ENCODE data around the gene FANCC.

The FANCC gene

GRCh38 chr9:95135756-95136155 lies 181.8 kb downstream of the FANCC start:
- DNase-seq = no peak

GRCh38 chr9:95134457-95134881 lies 183.0 kb downstream of the FANCC start:
- DNase-seq = no peak

- DNase-seq = no peak
Observed at GRCh38 chr9:95133325-95133705, 184.2 kb downstream of the FANCC start.

DNA sequence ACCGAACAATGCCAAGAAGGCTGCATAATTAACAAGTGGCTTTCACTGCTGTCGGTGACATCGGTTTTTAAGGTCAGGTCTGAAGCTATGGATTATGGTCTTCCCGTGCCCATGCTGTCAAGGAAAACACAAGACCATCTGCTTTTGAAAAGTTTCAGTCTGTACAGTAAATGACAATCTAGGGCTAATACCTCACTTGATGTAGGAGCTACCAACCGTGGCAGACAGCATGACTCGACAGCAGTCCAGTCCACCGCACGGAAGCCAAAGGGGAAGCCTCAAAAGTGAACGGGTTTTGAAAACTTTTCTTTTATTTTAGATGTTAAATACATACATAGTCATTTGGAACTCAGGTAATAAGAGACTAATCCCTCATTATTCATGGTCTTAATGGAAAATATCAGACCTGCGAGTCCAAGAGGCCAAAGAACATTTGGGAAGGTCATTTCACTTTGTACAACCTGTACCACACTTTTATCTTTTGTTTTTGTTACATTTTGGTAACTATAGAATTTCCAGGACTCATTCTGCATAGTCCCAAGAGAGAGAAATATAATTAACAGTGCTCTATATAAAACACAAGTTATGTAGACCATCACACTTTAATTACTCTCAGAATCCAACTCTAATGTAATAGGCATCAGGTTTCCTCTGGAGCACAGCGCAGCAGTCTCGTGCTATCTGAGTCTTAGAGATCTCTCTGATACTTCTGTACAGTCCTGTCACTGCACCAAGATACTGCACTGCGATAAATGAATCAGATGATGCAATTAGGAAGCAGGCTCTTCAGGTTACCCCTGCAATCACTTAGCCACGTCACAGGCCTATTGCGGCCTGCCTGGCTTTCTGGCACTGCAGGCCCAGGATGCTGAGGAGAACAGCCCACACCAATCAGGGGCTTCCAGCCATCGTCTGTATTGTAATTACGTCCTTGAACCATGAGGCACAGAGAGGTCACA lies 184.9 kb downstream of the FANCC start:
- no peak for DNase-seq

DNA sequence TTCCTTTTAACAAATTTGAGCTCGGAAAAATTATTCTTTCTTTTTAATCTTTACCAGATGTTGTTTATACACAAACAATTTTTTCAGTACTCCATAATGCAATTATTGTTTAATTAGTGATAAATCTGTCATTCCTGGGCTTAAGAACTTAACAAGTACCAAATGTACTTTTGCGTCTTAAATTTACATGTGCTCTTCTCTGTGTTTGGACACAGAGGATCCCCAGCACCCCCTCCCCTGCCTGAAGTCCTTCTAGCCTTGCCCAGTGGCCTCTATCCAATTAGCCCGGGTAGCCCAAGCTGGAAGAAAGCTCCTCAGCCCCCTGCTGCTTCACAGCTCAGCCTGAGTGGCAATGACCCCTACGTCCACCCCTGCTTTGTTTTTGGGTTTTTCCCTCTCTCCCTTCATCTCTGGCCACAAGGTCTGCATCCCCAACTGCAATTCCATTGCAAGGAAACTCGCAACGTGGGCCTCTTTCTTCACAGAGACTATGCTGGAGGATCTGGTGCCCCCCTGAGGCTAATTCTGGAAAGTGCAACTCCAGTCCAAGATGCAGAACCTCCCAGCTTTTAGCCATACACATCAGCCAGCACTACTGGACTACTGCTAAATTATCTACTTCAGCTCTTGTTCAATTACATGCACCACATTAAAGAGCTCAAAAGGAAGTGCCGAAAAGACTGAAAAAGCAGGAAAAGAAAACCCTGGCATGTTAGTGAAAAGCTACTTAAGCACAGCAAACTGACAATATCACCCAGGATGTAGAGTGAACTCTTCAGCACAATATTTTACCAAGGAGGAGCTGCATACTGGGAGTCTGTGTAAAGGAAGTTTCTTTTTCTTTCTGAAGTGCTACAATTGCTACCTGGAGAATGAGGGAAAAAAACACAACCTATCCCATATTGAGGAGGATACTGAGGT lies 186.2 kb downstream of the FANCC start:
- DNase-seq = peak; percentile 51

GRCh38 chr9:95130484-95130883 lies 187.0 kb downstream of the FANCC start:
- no peak for DNase-seq

- no peak for DNase-seq
Observed at GRCh38 chr9:95129476-95130291, 187.8 kb downstream of the FANCC start.

GRCh38 chr9:95128177-95128524 lies 189.4 kb downstream of the FANCC start:
- DNase-seq = no peak

- peak; percentile 73 for DNase-seq
Observed at GRCh38 chr9:95127249-95128176, 190.0 kb downstream of the FANCC start.

- no peak for DNase-seq
Observed at GRCh38 chr9:95126739-95127138, 190.8 kb downstream of the FANCC start.

- DNase-seq = no peak
Observed at GRCh38 chr9:95125652-95126051, 191.9 kb downstream of the FANCC start.

GRCh38 chr9:95124582-95125367 lies 192.7 kb downstream of the FANCC start:
- no peak for DNase-seq

DNA sequence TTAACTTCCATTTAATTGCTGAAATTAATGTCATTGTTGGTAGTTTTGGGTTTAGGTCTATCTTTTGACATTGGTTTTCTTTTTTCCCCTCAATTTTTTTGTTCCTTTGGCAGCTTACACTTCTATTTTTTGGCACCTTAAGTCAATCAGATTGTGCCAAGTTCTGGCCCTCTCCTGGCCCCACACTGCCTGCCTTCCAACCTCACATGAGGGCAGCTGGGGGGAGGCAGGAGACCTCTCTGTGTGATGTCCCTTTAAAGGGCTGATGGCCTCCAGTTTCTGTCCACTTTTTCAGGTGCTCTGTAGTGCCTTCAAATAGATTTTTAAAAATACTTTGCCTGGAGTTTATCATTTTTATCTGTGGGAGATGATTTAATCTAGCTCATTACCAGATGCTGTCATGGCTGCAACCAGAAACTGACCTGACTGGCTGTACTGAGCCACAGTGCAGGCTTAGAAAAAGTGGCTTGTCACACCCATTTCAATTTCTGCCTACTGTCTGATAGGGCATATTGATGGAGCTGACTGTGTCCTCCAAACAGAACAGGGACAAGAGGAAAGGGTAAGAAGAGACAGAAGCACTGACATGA lies 196.6 kb downstream of the FANCC start:
- no peak for DNase-seq

DNA sequence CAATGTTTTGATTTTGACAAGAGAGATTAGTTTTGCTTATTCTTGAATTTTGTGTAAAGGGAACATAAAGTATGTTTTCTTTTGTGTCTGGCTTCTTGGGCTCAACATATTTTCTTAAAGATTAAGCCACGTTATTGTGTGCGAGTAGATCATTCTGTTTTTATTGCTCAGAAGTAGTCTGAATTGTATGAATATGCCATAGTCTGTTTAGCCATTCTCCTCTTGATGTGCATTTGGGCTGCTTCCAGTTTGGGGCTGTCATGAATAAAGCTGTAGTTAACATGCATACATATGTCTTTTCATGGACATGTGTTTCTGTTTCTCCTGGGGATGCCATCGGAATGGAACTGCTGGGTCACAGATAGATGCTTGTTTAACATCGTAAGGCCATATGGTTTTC lies 198.9 kb downstream of the FANCC start:
- DNase-seq = no peak

GRCh38 chr9:95116808-95117204 lies 200.7 kb downstream of the FANCC start:
- no peak for DNase-seq

- no peak for DNase-seq
Observed at GRCh38 chr9:95116002-95116807, 201.3 kb downstream of the FANCC start.

DNA sequence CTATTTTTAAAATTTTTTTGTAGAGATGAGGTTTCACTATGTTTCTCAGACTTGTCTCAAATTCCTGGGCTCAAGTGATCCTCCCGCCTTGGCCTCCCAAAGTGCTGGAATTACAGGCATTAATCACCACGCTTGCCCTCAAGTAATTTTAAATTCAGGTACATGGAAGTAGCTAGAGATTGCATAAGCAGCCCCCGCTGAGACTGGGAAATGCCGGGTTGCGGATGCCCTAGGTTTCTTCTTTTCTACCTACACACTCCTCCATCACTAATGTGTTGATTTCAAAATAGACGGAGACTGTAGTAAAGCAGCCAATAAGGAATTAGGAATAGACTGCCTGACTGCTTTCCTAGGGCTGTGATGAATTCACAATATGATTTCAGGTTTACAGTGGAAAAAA lies 202.4 kb downstream of the FANCC start:
- no peak for DNase-seq

GRCh38 chr9:95112436-95113280 lies 204.9 kb downstream of the FANCC start:
- DNase-seq = no peak

DNA sequence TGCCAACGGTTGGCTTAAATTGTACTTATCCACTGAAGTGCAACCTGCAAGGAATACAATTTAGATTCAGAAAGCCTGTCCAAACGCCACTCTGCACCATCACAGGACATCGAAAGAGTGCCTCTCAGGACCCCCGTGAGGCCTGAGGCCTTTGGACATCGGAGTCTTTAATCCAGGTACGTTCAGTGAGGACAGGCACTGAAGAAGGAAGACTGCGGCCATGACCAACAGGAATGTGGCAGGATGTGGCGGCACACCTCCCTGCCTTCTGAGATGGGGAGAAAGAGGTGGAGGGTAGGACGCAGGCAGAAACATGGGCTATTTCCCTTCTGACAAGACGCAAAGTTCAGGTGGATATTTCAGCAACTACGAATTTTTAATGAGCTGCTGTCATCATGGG lies 205.8 kb downstream of the FANCC start:
- DNase-seq = no peak

Measured in stimulated activated CD4-positive, alpha-beta T cell treated with anti-CD3 and anti-CD28 coated beads, Interleukin-4, amount 100 ng/mL, for 24 hours (primary cell).